Nephron (organoid): Measurements from ENCODE around the gene ATXN7.

Experiments used
- H3K27ac Mint-ChIP-seq, 3 experiments: 2 replicates each; pipeline ENCODE4 v1.8.0; 2020; ENCODE audit warnings: mixed read lengths in 3 of 3, mild to moderate bottlenecking in 2 of 3, moderate library complexity in 1 of 3
- H3K27me3 Mint-ChIP-seq: 2 replicates; pipeline ENCODE4 v1.8.0; 2021; ENCODE audit warnings: low read depth, mild to moderate bottlenecking, moderate library complexity, mixed read lengths
- H3K36me3 Mint-ChIP-seq: 2 replicates; pipeline ENCODE4 v1.8.0; 2020; ENCODE audit warnings: low read depth, mixed read lengths
- H3K4me1 Mint-ChIP-seq: 2 replicates; pipeline ENCODE4 v1.8.0; 2020; ENCODE audit warnings: mixed read lengths
- H3K4me3 Mint-ChIP-seq, 3 experiments: 2 replicates each; pipeline ENCODE4 v1.8.0; 2020; ENCODE audit warnings: mild to moderate bottlenecking in 3 of 3, mixed read lengths in 3 of 3, moderate library complexity in 2 of 3
- H3K9me3 Mint-ChIP-seq: 2 replicates; pipeline ENCODE4 v1.8.0; 2020; ENCODE audit warnings: mixed read lengths
- TF ChIP-seq, protein P1 (sequence below), 3 experiments: fragments of 200-600 bp; sonication (generic); IDR thresholded peaks; one replicate each; pipeline ENCODE4 v1.5.0; 2021; ENCODE audit warnings: antibody characterized with exemption in 3 of 3; ENCODE audit not compliant: unreplicated experiment in 3 of 3

ATXN7 gene

DNA sequence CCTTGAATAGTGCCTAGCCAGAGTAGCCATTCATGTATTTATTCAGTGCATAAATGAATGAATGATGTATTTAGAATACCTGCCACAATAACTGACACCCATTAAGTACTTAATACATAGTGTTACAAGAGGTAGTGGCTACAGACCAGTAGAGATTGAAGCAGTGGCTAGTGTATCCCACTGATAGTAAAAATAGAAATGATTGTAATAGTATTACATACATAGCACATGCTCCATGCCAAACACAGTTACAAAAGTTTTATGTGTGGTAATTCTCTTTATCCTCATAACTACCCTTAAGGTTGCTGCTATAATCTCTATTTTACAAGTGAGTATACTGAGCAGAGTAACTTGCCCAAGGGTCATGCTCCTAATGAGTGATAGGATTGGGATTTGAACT lies 78.9 kb downstream of the ATXN7 start:
- Mint-ChIP-seq H3K27me3 (no peaks in the 10 kb centered on the region), H3K9me3 (no peaks in the 10 kb centered on the region), H3K4me1 (peaks cover 22% of the 10 kb centered on the region), H3K4me3 (no peak overlapping the region), H3K27ac (no peak overlapping the region), H3K36me3 (peaks cover 7% of the 10 kb centered on the region)
- TF ChIP-seq, protein P1, sequence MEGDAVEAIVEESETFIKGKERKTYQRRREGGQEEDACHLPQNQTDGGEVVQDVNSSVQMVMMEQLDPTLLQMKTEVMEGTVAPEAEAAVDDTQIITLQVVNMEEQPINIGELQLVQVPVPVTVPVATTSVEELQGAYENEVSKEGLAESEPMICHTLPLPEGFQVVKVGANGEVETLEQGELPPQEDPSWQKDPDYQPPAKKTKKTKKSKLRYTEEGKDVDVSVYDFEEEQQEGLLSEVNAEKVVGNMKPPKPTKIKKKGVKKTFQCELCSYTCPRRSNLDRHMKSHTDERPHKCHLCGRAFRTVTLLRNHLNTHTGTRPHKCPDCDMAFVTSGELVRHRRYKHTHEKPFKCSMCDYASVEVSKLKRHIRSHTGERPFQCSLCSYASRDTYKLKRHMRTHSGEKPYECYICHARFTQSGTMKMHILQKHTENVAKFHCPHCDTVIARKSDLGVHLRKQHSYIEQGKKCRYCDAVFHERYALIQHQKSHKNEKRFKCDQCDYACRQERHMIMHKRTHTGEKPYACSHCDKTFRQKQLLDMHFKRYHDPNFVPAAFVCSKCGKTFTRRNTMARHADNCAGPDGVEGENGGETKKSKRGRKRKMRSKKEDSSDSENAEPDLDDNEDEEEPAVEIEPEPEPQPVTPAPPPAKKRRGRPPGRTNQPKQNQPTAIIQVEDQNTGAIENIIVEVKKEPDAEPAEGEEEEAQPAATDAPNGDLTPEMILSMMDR (IDR thresholded peaks at IDR 0.05; ENCODE audit: unreplicated experiment in 3 of 3), result no peak

DNA sequence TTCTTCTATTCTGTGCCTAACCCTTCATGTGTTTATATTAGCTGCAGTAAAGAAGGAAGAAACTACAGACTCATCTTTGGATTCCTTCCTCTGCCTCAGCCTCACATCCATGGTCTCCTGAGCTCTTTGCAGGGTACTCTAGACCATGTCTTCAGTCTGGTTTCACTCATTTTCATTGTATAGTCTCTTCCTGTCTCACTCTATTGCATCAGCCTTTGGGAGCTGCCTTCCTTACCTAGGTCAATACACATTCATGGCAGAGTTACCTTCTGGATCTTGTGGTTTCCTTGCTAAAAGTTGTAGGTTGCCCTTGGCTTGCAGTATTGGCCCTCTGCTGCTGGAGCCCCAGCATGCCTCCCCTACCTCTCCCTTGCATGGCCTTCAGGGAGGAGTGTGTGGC lies 80.0 kb downstream of the ATXN7 start:
- Mint-ChIP-seq H3K27ac (no peak overlapping the region), H3K36me3 (peaks cover 7% of the 10 kb centered on the region), H3K27me3 (no peaks in the 10 kb centered on the region), H3K4me3 (no peak overlapping the region), H3K9me3 (no peaks in the 10 kb centered on the region), H3K4me1 (peaks cover 21% of the 10 kb centered on the region)
- TF ChIP-seq, protein P1 (IDR thresholded peaks at IDR 0.05; ENCODE audit: unreplicated experiment in 3 of 3), result no peak

DNA sequence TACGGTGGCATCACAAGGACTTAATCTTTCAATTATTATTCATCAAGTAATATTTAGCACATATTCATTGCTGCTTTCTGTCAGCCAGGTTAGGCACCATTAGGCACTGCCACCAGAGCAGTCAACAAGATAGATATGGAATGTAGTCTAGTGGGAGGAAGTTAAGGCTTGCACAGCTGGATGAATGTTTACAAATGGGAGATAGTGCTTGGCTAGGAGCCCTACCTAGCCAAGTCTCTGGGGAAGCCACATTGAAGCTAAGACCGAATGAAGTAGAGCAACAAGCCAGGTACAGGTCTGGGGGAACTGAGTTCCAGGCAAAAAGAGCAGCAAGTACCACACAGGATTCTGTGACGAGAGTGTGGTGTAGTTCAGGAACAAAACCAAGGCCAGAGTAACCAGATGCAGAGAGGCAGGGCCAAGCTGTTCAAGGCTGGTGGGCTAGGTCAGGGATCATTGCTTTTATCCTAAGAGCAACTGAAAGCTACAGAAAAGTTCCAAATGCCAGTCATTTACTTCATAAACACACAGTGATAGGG lies 82.0 kb downstream of the ATXN7 start:
- Mint-ChIP-seq H3K27ac (peak overlapping the region in 1 of 3 experiments; percentile 62), H3K4me3 (no peak overlapping the region), H3K4me1 (peaks cover 26% of the 10 kb centered on the region), H3K9me3 (no peaks in the 10 kb centered on the region), H3K36me3 (peaks cover 7% of the 10 kb centered on the region), H3K27me3 (no peaks in the 10 kb centered on the region)
- TF ChIP-seq, protein P1 (IDR thresholded peaks at IDR 0.05; ENCODE audit: unreplicated experiment in 3 of 3), result no peak

DNA sequence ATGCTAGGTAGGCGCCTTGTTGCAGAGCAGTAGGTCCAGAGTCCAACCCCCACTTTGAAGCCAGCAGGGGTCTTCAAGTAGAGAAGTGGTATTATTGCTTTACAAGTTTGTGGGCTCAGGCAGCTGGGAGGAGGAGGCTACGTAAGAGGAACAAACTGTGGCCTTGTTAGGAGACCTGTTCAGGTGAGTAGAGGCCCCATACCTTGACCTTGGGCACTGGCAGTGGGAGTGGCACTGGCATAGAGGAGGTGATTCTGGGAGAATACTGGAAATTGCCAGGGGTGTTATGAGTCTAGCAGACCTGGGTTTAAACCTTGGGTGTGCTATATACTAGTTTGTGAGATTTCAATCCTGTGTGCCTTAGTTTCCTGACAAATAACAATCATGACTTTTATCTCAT lies 83.1 kb downstream of the ATXN7 start:
- peaks cover 7% of the 10 kb centered on the region for H3K36me3 Mint-ChIP-seq
- no peaks in the 10 kb centered on the region for H3K27me3 Mint-ChIP-seq
- no peak overlapping the region for H3K27ac Mint-ChIP-seq
- no peak overlapping the region for H3K4me3 Mint-ChIP-seq
- H3K4me1 Mint-ChIP-seq, result peaks cover 35% of the 10 kb centered on the region
- TF ChIP-seq, protein P1 (IDR thresholded peaks at IDR 0.05; ENCODE audit: unreplicated experiment in 3 of 3), result no peak
- H3K9me3 Mint-ChIP-seq, result no peaks in the 10 kb centered on the region

DNA sequence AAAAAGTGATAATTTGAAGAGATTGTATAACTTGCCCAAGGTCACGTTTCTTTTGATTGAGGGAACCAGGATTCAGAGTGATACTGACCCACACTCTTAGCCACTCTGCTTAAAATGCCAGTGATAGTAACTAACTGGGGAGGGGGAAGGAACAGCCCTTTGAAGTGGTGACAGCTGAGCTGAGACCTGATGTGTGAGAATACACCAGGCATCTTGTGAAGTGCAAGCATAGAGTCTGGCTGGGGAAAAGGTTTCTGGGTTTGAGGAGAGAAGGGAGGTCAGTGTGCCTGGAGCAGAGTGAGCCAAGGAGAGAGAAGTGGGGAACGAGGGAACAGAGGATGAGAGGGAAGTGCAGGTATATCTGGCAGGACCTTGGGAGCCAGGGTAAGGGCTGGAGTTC lies 83.9 kb downstream of the ATXN7 start:
- TF ChIP-seq, protein P1 (IDR thresholded peaks at IDR 0.05; ENCODE audit: unreplicated experiment in 3 of 3), result no peak
- peaks cover 7% of the 10 kb centered on the region for H3K36me3 Mint-ChIP-seq
- H3K4me3 Mint-ChIP-seq, result no peak overlapping the region
- H3K27ac Mint-ChIP-seq, result no peak overlapping the region
- no peaks in the 10 kb centered on the region for H3K9me3 Mint-ChIP-seq
- peaks cover 35% of the 10 kb centered on the region for H3K4me1 Mint-ChIP-seq
- H3K27me3 Mint-ChIP-seq, result no peaks in the 10 kb centered on the region

DNA sequence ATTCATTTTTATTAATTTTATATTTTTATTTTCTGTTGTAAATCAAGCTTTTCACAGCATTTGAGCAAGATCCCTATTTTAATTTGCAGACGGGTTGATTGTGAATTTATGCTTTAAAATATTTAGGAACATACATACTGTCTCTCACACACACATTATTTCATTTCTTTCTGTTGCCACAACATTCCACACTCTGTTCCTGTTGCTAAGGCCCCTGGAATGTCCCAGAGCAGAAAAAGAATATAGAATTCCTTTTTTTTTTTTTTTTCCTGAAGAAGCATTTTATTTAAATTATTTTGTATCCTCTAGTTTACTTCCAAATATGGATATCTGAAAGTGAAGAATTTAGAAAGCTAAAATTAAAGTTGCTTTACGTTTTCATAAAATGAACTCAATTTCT lies 85.3 kb downstream of the ATXN7 start:
- peaks cover 14% of the 10 kb centered on the region for H3K36me3 Mint-ChIP-seq
- H3K9me3 Mint-ChIP-seq, result no peaks in the 10 kb centered on the region
- H3K4me3 Mint-ChIP-seq, result no peak overlapping the region
- TF ChIP-seq, protein P1 (IDR thresholded peaks at IDR 0.05; ENCODE audit: unreplicated experiment in 3 of 3), result no peak
- no peak overlapping the region for H3K27ac Mint-ChIP-seq
- peaks cover 41% of the 10 kb centered on the region for H3K4me1 Mint-ChIP-seq
- H3K27me3 Mint-ChIP-seq, result no peaks in the 10 kb centered on the region
